ENCODE measurements around the gene MTG2.

GRCh38 chr20:62151835-62152364 lies 30.9 kb upstream of the MTG2 start:
- TF ChIP-seq, protein P1, sequence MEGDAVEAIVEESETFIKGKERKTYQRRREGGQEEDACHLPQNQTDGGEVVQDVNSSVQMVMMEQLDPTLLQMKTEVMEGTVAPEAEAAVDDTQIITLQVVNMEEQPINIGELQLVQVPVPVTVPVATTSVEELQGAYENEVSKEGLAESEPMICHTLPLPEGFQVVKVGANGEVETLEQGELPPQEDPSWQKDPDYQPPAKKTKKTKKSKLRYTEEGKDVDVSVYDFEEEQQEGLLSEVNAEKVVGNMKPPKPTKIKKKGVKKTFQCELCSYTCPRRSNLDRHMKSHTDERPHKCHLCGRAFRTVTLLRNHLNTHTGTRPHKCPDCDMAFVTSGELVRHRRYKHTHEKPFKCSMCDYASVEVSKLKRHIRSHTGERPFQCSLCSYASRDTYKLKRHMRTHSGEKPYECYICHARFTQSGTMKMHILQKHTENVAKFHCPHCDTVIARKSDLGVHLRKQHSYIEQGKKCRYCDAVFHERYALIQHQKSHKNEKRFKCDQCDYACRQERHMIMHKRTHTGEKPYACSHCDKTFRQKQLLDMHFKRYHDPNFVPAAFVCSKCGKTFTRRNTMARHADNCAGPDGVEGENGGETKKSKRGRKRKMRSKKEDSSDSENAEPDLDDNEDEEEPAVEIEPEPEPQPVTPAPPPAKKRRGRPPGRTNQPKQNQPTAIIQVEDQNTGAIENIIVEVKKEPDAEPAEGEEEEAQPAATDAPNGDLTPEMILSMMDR (IDR thresholded peaks at IDR 0.05; ENCODE audit: low read depth, low read length, poor library complexity, severe bottlenecking), result no peak
- TF ChIP-seq EZH2phosphoT487 (IDR thresholded peaks at IDR 0.05; ENCODE audit: borderline replicate concordance, low read length), result no peak
